ENCODE data around the gene NTN1. TPM values are rescaled to one million over a fixed set of nuclear protein-coding genes. Genes with fewer than 3 reads are reported as not detected.

NTN1 gene
- total RNA-seq, 1 donor from 2014 or later = 60.3 TPM

- peaks cover 49% of the 10 kb centered on the region for H3K4me1 ChIP-seq
- no peaks in the 10 kb centered on the region for H3K9me3 ChIP-seq (replicated peaks)
- no peaks in the 10 kb centered on the region for H3K27me3 ChIP-seq (ENCODE audit: low read depth)
- DNase-seq = no peak
- TF ChIP-seq, protein P1, sequence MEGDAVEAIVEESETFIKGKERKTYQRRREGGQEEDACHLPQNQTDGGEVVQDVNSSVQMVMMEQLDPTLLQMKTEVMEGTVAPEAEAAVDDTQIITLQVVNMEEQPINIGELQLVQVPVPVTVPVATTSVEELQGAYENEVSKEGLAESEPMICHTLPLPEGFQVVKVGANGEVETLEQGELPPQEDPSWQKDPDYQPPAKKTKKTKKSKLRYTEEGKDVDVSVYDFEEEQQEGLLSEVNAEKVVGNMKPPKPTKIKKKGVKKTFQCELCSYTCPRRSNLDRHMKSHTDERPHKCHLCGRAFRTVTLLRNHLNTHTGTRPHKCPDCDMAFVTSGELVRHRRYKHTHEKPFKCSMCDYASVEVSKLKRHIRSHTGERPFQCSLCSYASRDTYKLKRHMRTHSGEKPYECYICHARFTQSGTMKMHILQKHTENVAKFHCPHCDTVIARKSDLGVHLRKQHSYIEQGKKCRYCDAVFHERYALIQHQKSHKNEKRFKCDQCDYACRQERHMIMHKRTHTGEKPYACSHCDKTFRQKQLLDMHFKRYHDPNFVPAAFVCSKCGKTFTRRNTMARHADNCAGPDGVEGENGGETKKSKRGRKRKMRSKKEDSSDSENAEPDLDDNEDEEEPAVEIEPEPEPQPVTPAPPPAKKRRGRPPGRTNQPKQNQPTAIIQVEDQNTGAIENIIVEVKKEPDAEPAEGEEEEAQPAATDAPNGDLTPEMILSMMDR (IDR thresholded peaks at IDR 0.05; ENCODE audit: borderline replicate concordance) = no peak
- intact Hi-C loops (cut with micrococcal nuclease) = no loop called here
- H3K36me3 ChIP-seq = no peaks in the 10 kb centered on the region
- peak overlapping the region; percentile 74 for H3K4me3 ChIP-seq
- peak overlapping the region; percentile 97 for H3K27ac ChIP-seq (replicated peaks)
These were observed 217.3 kb downstream of the NTN1 start for GRCh38 chr17:9238340-9239245.

- peak overlapping the region; percentile 97 for H3K27ac ChIP-seq (replicated peaks)
- intact Hi-C loops (cut with micrococcal nuclease) = no loop called here
- H3K36me3 ChIP-seq = no peaks in the 10 kb centered on the region
- no peaks in the 10 kb centered on the region for H3K27me3 ChIP-seq (ENCODE audit: low read depth)
- H3K4me1 ChIP-seq = peaks cover 54% of the 10 kb centered on the region
- TF ChIP-seq, protein P1 (IDR thresholded peaks at IDR 0.05; ENCODE audit: borderline replicate concordance) = no peak
- H3K9me3 ChIP-seq (replicated peaks) = no peaks in the 10 kb centered on the region
- peak overlapping the region; percentile 74 for H3K4me3 ChIP-seq
- no peak for DNase-seq
These were observed 218.0 kb downstream of the NTN1 start for GRCh38 chr17:9239246-9239792.

GRCh38 chr17:9239793-9240658 is 218.7 kb downstream of the NTN1 start:
- intact Hi-C loops (cut with micrococcal nuclease) = no loop called here
- DNase-seq = peak; percentile 82
- peak overlapping the region; percentile 97 for H3K27ac ChIP-seq (replicated peaks)
- TF ChIP-seq, protein P1 (IDR thresholded peaks at IDR 0.05; ENCODE audit: borderline replicate concordance) = no peak
- peaks cover 60% of the 10 kb centered on the region for H3K4me1 ChIP-seq
- no peaks in the 10 kb centered on the region for H3K36me3 ChIP-seq
- H3K27me3 ChIP-seq (ENCODE audit: low read depth) = no peaks in the 10 kb centered on the region
- H3K9me3 ChIP-seq (replicated peaks) = no peaks in the 10 kb centered on the region
- H3K4me3 ChIP-seq = peak overlapping the region; percentile 74

- no peaks in the 10 kb centered on the region for H3K9me3 ChIP-seq (replicated peaks)
- peak; percentile 80 for DNase-seq
- peak overlapping the region; percentile 97 for H3K27ac ChIP-seq (replicated peaks)
- H3K36me3 ChIP-seq = no peaks in the 10 kb centered on the region
- peak overlapping the region; percentile 74 for H3K4me3 ChIP-seq
- intact Hi-C loops (cut with micrococcal nuclease) = no loop called here
- peaks cover 60% of the 10 kb centered on the region for H3K4me1 ChIP-seq
- TF ChIP-seq, protein P1 (IDR thresholded peaks at IDR 0.05; ENCODE audit: borderline replicate concordance) = no peak
- H3K27me3 ChIP-seq (ENCODE audit: low read depth) = no peaks in the 10 kb centered on the region
These were observed 219.5 kb downstream of the NTN1 start for GRCh38 chr17:9240659-9241370.

- intact Hi-C loops (cut with micrococcal nuclease) = no loop called here
- Histone ChIP-seq H3K4me3 (peak overlapping the region; percentile 74), H3K4me1 (peaks cover 60% of the 10 kb centered on the region), H3K27me3 (ENCODE audit: low read depth) (no peaks in the 10 kb centered on the region), H3K9me3 (replicated peaks) (no peaks in the 10 kb centered on the region), H3K27ac (replicated peaks) (peak overlapping the region; percentile 97), H3K36me3 (no peaks in the 10 kb centered on the region)
- TF ChIP-seq, protein P1 (IDR thresholded peaks at IDR 0.05; ENCODE audit: borderline replicate concordance) = no peak
- peak; percentile 52 for DNase-seq
These were observed 220.0 kb downstream of the NTN1 start for GRCh38 chr17:9241371-9241712.

Measured in left ventricle myocardium inferior (tissue), 1 donor.